ENCODE data around the gene SBK1.
"Not testable (repeated sequence)": the region's sequence is repeated elsewhere in the genome, so short reads cannot be mapped to it uniquely, and the experiment has no call there.

Gene SBK1

DNA sequence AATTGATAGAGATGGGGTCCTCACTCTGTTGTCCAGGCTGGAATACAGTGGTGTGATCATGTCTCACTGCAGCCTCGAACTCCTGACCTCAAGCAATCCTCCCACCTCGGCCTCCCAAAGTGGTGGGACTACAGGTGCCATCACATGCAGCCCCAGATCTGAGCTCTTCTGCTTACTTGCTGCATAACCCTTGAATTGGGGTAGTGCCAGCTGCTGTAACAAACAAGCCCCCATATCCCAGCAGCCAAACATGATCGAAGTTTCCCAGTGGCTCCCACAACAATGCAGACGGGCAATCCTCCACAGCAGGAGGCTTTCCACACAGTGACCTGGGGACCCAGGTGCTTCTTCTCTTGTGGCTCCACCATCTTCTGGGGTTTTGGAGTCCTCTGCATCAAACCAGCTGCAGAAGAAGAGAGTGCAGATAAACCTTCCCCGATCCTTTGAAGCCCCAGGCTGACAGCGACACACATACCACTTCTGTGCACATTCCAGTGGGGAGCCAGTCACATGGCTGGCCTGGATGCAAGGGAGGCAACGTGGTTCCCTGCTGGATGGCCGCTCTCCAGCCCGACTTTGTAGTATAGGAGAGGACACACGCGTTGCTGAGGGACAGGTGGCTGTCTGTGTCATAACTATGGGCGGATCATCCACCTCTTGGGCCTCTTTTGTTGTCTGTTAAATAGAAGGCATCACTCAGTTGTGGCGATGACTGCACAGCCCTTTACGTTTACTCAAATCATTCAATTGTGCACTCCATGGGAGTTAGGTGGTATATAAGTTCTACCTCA, 16.7 kb downstream of the SBK1 start:
- DNase-seq (ENCODE audit: low spot score) (no peak), FAIRE-seq (no peak)

DNA sequence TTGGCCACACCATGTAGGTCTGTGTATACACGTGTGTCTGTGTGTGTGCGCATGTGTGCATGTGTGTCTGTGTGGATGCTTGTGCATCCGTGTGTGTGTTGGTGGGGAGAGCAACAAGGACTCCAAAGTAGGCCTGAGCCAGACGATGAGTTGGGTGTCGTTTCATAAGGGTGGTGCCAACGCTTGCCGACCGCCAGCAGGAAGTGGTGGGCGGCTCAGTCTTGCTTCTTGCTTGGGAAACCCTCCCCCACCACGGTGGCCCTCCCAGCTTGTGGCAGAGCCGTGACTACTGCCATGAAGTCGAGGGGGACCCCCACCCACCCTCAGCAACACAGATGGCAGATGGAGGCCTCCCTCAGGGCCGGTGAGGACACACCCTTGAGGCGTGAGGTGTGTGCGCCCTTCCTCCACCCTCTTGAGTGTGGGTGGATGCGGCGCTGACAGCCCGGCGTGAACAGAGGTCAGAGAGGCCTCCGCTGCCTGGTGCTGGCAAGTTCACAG, 17.5 kb downstream of the SBK1 start:
- FAIRE-seq (no peak), DNase-seq (ENCODE audit: low spot score) (no peak)

DNA sequence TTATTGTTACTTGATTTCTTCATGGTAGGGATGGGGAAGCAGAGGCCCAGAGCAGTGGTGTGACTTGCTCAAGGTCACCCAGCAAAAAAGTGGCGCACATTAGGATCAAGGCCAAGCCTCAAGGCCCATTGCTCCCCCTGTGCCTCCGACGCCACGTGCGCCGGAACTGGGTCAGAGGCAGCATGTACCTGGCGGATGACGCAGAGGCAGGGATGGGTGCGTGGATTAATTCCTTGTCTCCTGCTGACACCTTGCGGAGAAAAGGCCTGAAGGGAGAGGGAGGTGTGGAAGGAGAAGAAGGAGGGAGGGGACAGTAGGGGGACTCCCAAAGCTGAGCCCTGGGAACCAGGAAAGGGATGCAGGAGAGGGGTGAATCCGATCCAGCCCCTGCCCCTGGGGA, 18.5 kb downstream of the SBK1 start:
- no peak for FAIRE-seq
- DNase-seq (ENCODE audit: low spot score) = no peak

- DNase-seq (ENCODE audit: low spot score) (no peak), FAIRE-seq (no peak)
Measured at GRCh38 chr16:28311413-28311812, 19.1 kb downstream of the SBK1 start.

- DNase-seq (ENCODE audit: low spot score) (no peak), FAIRE-seq (no peak)
Measured at GRCh38 chr16:28311913-28312312, 19.6 kb downstream of the SBK1 start.

DNA sequence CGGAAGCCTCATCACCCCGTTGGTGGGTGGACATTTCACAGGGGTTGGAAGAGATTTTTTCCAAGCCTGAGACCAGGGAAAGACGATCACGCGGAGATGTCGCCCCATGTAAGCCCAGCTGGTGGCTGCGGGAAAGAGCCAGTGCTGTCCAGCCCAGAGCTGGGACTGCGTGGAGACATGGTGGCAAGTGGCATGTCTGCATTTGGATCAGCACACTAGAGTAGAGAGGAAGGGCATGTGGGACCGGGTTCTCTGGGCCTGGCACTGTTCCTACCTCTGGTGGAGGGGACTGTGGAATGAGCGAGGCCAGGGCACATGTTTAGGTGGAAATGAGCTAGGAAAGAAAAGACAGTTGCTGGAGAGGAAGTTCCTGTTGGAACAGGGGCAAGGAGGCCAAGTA, 20.0 kb downstream of the SBK1 start:
- FAIRE-seq (no peak), DNase-seq (ENCODE audit: low spot score) (no peak)

- FAIRE-seq (no peak), DNase-seq (ENCODE audit: low spot score) (no peak)
Measured at GRCh38 chr16:28313587-28313986, 21.3 kb downstream of the SBK1 start.

DNA sequence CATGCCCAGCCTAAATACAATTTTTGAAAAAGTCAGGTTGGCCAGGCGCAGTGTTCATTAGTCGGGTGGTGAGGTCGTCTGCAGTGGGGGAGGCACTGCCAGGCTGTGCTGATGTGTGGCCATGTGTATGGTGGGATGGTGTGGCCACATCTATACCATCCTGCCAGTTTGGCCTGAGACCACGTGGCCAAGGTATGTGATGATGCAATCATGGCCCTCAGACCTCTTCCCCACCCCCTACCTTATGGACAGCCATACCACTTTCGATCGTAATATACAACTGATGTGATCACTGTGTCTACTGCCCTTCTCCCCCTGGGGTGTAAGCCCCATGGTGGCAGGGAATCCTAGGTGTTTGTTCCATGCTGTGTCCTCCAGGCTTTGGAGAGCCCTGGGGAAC, 23.7 kb downstream of the SBK1 start:
- DNase-seq (ENCODE audit: low spot score) (no peak), FAIRE-seq (no peak)

DNA sequence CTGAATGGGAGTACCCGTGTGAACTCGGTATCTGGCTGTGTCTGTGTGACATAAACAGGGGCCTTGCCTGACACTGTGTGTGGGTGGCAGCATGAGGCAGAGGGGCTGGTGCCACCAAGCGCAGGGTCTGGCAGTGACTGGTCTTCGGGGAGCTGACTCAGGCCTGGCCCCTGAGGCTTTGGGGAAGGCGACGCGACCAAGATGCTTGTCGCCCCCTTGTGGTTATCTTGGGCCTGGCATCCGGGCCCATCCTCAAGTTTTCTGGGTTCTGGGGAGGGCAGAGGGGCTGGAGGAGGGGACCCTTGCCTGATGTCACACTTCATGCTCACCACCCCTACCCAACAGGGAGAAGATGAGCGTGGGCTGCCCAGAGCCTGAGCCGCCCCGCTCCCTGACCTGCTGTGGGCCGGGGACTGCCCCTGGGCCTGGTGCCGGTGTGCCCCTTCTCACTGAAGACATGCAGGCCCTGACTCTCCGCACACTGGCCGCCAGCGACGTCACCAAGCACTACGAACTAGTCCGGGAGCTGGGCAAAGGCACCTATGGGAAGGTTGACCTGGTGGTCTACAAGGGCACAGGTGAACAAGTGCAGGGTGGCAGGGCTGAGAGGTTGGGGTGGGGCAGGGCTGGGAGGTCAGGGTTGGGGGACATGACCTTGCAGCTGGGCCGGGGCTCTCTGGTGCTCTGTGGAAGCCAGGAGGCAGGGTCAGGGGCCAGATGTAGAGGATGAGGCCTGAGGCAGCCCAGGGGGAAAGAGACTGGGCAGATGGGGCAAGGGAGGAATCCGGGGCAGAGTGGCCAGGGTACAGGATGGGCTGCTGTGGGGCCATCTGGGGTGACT, 24.9 kb downstream of the SBK1 start:
- FAIRE-seq (no peak), DNase-seq (ENCODE audit: low spot score) (peak; percentile 68)

DNA sequence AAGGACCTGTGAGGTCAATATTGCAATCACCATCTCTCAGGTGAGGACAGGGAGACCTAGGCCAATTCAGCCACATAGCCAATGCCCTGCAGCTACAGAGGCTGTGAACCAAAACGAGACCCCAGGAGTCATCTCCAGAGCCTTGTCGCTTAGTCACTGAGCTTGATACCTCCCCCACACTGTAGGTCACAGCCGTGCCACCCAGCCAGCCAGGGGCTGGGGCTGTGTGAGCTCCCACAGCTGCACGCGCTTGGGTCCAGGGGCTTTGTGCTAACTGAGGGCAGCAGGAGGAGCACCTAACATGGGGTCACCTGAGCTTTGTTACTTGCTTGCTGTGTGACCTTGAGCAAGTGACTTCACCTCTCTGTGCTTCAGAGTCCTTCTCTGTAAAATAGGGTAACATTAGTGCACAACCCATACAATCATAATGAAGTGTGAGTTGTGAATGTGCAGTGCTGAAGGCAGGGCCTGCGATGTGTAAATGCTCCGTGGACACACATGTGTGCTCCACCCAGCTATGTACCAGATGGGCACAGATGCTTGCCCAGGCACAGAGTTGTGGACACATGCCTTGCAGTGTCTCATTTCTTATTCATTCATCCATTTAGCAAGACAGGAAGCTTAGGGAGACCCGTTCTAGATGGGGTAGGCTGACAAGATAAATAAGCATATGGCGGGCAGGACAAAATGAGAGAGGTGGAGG, 25.9 kb downstream of the SBK1 start:
- FAIRE-seq = no peak
- no peak for DNase-seq (ENCODE audit: low spot score)

- FAIRE-seq = no peak
- no peak for DNase-seq (ENCODE audit: low spot score)
Measured at GRCh38 chr16:28319476-28320022, 27.2 kb downstream of the SBK1 start.

GRCh38 chr16:28320023-28320561, 27.8 kb downstream of the SBK1 start:
- FAIRE-seq = no peak

GRCh38 chr16:28320741-28321140, 28.4 kb downstream of the SBK1 start:
- FAIRE-seq (no peak), DNase-seq (ENCODE audit: low spot score) (no peak)

More at GRCh38 chr16:28320023-28320561, 27.8 kb downstream of the SBK1 start:
- DNase-seq (ENCODE audit: low spot score) = no peak

GRCh38 chr16:28321700-28322411, 29.5 kb downstream of the SBK1 start:
- peak; percentile 58 for DNase-seq (ENCODE audit: low spot score)
- no peak for FAIRE-seq

DNA sequence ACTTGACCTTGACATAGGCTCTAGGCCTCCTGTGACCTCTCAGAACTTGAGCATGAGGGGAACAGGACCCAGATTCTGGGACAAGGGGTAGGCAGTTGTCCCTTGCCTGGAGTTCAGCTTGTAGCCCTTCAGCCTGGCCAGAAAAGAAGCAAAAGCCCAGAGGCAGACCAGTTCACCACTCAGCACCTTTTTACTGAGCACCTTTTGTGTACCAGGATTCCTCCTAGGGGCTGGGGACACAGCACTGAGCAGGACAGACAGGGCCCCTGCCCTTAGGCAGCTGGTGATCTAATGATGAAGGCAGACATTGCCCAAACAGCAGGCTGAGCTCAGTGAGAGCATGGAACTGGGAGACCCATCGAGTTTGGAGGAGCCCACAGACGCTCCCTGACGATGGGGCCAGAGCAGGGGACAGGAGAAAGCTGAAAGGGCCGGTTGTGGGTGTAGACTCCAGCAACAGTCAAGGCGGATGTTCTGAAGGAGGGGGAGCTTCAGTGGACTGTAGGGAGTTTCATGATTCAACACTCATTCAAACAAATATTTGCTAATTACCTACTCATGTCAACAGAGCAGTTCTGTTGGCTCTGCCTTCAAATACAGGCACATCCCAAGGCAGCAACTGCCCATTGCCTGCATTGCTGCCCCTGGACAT, 32.0 kb downstream of the SBK1 start:
- no peak for DNase-seq (ENCODE audit: low spot score)
- no peak for FAIRE-seq

DNA sequence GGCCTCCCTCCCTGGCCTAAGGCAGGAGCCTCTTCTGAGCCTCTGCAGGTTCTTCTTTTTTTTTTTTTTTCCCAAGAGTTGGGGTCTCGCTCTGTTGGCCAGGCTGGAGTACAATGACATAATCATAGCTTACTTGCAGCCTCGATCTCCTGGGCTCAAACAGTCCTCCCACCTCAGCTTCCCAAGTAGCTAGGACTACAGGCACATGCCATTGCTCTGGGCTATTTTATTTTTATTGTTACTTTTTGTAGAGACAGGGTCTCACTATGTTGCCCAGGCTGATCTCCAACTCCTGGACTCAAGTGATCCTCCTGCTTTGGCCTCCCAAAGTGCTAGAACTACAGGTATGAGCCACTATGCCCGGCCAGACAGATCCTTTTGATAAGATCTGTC, 32.6 kb downstream of the SBK1 start:
- DNase-seq (ENCODE audit: low spot score) = no peak
- no peak for FAIRE-seq

- DNase-seq (ENCODE audit: low spot score) (peak; percentile 61), FAIRE-seq (no peak)
Measured at GRCh38 chr16:28326881-28327610, 34.7 kb downstream of the SBK1 start.

DNA sequence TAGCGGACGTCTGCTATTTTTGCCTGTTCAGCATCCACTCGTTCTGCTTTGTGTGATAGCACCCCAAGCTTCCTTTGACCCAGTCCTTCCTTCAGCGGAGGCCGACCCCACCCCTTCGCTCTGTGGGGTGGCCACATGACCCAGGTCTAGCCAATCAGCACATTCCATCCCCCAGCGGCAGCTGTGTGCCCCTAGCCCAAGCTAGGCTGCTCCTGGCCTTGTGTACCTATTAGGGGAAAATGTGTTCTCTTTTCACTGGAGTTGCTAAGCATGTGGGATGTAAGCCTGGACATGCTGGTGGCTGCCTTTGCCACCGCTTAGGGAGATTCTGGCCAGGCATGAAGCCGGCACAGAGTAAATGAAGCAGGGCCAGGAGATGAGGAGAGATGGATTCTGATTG, 37.9 kb downstream of the SBK1 start:
- not testable (repeated sequence) for FAIRE-seq; DNase-seq (ENCODE audit: low spot score)

DNA sequence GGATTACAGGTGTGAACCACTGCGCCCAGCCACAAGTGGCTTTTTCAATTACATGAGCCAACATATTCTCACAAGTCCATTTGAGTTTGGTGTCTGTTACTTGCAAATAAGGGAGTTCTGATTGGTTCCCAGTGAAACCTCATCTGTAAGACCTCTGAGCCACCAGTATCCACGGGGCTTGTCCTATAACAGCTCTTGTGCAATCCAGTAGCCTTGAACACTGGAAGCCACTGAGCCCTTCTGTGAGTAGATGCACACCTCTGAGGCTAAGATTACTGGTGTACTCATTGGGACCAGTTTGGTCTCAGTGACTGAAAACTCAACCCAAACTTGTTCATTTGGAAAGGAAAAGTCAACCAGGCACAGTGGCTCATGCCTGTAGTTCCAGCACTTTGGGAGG, 38.7 kb downstream of the SBK1 start:
- DNase-seq (ENCODE audit: low spot score); FAIRE-seq: not testable (repeated sequence)

Data from urothelium cell line (cell line).